Stimulated activated CD4-positive, alpha-beta T cell treated with anti-CD3 and anti-CD28 coated beads, Interleukin-4, amount 100 ng/mL, for 48 hours (primary cell): Measurements from ENCODE around the gene FZD7.

Experiments used
- DNase-seq, 2 donors: peaks; one replicate each; pipeline ENCODE4 v3.0.0-alpha.2; 2020; ENCODE audit warnings: low read depth in 2 of 2

The FZD7 gene

DNA sequence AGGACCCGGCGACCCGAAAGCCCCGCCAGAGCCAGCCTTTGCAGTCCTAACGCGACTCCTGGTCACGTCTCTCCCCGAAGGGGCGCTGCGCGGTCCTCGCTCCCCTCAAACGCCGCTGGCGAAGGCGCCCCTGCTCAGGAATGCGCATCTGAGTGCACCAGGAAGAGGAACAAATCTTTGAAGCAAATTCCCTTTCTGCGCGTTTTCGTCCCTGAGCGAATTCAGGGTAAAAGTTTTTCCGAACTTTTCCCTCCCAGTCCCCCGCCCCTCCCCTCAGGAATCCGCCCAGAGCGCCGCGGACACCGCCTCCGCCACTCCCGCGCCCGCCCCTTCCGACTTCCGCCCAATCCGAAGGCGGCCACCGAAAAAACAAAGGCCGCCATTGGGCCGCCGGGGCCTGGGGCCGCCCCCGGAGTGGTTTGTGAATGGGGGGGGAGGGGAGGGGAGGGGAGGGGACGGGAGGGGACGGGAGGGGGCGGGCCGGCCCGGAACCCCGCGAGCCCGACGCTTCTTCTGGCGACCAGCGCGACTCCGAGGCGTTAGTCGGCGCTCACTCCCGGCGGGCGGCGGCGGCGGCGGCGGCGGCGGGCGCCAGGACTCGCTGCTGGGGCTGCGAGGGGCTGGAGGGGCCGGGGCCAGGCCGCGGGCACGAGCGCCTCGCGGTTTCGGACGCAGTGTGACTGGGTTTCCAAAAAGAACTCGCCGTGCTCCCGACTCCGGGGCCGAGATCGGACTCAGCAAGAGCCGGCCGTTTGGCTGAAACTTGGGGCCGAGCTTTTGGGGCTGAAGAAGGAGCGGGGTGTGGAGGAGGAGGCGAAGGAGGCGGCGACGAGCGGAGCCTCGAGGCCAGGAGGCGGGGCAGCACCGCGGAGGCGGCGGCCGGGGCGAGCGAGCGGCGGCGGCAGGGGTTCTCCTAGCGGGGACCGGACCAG, at the start of gene FZD7:
Gene FZD7, plus strand, starts transcription at position 539 of the 932 bp plus-strand sequence. CDS start 793 bp downstream, outside the sequence.
- peak; percentile 69 to 85 for DNase-seq

DNA sequence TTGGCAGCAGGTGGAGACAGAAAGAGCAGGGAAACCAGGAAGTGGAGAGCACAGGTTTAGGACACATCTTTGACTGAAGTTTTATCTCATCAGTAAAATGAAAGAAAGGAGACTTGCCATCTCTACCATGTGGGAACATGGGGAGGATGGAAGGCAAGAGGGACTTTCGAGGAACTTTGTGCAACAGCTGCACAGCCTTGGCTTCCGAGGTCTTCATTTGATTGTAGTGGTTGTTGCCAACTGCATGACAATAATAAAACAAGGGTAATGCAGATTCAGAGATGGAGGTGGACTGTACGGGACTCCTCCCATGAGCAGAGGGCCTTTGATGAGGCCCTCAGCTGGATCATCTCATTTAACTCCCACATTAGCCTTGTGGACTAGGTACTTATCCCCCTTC, 49.3 kb upstream of the FZD7 start:
- no peak for DNase-seq

DNA sequence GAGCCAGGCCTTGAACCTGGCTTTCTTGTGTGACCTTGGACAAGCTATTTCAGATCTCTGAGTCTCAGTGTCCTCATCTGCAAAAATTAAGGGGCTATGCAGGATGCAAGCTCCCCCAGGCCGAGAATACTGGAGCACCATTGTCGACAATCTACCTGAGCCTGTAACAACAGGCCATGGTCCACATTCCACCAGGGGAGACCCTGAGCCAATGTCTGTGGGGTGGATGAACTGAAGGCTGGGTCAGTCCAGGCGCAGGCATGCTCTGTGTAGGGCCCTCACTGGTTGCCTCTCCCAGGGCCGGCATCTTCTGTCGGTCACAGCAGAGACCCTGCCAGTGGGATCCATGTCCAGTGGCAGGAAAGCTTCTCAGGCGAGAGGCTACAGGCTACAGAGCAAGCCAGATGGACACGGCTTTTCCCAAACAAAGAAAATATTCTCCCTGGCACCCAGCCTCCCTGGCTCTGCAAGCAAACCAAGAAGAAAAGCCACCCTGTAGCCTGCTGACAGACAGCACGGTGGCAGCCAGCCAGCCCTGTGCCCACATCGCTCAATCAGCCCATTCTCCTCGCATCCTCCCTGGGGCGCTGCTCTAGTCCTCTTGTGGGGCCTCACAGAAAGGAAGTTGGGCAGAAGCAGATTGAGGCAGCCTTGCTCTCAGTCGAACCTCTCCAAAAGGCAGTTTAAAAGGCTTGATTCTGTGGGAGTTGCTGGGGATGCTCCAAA, 48.7 kb upstream of the FZD7 start:
- no peak for DNase-seq

DNA sequence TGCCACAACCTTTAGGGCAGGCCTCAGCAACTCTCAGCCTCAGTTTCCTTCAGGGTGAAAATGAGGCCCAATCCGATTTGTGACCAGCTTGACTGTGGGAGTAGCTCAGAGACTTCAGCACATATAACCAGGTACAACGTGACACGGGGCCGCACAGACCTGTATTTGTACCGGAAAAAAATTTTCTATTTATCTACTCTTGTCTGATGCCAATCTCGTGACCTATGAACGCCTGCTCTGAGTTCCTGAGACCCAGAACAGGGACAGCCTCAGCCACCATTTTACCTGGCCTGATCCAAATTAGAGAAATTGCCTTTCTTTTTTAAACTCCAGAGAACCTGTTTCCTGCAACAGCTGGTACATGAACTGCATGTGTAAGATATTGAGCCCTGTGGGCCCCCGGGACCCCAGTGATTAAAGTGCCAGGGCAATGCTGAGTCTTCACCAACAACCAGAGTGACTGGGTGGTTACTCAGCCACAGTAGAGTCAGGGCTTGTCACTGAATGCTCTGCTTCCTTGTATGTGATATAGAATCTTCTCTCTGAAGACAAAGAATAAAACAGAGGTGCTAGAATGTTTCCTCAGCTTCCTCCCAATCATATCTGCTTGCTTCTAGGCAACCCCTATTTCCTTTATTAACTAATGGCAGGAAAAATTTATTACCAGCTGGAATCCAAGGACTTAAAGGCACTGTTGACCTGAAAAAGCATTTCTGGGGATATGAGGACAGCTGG, 47.8 kb upstream of the FZD7 start:
- no peak for DNase-seq

DNA sequence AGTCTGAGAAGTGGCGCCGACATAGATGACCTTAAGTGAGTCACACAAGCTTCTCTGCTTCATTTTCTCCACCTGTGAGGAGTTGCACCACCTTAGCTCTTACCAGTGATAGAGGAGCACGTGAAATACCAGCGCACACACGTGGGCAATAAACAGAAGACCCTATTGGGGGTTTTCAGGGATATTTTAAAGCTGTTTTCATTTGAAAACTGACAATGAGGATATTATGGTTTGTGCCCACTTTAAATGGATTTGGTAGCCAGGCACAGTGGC, 47.3 kb upstream of the FZD7 start:
- no peak for DNase-seq

DNA sequence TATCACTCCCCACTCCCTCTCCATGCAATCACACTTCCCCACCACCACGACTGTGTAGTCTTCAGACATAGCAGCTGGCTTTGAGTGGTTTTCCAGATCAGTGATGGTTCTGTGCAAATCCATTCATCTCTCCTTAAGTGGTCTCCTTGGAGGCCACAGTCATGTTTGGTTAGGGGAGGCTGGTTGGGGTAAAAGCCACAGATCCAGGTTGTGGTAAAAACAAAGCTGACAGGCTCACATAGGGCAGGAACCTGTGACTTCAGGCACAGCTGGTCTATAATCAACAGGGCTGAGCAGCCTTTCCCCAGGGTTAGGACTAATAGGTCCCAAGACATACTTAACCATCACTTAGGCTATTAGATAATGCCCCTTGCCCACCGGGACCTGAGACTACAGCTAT, 46.2 kb upstream of the FZD7 start:
- no peak for DNase-seq

DNA sequence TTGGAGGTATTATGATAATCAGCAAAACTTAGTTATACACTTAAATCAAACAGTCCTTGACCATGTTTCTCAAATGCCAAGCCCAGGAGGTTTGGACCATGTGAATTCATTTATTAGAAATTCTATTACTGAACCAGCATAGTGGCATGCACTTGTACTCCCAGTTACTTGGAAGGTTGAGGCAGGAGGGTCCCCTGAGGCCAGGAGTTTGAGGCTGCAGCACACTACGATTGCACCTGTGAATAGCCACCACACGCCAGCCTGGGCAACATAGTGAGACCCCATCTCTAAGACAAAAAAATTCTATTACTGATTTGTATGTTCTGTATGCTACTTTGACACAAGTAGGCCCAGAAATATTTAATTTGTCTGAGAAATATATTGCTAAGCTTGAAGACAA, 43.6 kb upstream of the FZD7 start:
- DNase-seq, result no peak

DNA sequence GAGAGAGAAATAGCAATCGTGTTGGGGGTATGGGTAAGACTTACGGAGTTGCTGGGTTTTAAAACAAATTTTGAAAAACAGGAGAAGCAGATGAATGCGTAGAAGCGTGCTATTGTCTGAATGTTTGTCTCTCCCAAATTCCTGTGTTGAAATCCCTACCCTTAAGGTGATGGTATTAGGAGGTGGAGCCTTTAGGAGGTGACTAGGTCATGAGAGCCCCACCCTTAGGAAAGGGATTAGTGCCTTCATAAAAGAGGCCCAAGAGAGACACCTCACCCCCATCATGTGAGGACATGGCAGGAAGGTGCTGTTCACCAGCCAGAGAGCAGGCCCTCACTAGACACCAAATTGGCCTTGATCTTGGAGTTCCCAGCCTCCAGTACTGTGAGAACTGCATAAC, 40.7 kb upstream of the FZD7 start:
- DNase-seq, result no peak

DNA sequence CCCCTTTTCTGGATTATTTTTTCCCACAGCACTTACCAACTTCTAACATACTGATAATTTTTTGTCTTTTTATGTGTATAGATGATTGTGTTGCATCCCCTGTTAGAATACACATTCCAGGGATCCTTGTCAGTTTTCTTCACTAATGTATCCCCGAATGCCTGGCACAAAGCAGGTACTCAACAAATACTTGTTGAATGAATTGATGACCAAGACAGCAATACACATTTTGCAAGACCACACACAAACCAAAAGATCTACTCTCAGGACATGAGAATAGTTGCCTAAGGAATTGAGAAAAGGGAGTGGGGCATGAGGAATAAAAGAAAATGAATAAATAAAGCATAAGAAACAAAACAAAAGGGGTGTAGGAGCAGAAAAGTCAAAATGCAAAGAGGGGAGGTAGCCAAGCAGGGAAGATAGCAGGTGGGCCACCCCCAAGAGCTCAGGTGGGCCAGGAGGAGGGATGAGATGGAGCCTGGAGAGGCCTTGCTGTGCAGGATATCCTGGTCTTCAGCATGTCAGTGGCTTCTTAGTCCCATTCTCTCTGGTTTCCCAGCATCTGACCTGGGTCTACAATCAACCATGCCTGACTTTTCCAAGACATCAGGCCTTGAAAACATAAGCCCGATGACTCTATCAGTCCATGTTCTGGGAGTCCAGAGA, 38.5 kb upstream of the FZD7 start:
- no peak for DNase-seq

DNA sequence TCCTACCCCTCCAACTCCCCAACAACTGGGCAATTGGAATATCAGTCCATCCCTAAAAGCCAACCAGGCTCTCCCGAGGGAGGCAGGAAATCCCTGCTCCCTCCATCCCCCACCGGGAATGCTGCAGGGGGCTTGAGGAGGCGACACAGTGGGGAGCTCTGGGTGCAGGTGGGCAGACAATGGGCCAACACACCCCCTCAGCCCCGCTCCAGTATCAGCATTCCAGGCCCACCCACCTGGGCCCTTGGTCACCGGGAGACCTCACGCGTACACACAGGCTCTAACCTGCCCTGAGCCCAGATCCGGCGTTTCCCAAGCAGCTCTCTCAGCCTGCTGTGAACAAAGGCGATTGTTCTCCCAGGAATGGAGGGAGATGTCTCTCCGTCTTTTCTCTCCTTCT, 37.6 kb upstream of the FZD7 start:
- no peak for DNase-seq

DNA sequence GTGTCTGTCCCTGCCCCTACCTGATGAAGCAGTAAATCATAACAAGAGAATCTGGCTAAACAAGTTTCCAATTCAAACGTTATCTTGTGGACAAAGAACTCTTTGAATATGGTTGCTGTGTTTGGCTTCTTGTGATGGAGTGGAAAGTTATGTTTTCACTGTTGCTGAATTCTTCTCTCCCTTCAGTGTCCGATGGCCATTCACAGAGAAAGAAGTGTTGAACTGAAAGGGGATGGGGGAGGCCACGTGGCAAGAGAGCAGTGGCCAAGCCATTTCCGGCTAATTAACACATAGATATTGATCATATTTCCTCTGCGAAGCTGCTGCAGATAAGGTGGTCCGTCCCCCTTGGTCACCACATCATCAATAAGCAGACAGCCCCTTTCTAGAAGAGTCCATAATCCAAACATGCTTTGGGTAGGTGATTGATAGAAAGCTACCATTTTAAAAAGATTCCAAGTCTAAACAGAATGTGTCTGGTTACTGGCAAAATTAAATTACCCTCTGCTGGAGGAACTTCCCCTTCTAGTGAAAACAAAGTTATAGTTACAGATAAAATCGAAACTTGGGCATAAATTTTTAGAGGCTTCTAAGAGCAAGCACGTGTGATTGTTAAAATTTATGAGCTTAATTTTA, 36.9 kb upstream of the FZD7 start:
- DNase-seq, result no peak

DNA sequence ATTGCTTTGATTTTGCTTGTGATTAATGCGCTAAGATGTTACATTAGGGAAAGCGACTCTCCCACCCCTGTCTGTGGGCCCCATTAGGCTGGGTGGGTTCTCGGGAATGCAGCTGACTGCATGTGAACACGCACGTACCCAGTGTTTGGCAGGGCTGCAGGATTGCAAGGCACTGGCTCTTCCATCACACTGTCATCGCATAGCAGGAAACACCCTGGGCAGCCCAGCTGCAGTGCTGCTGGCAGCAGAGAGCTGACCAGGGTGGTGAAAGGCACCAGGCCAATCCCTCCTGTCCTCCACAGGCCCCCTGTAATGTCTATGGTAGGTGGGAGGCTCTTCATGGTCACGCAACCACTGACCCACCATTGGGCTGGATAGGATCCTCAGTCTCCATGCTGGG, 34.4 kb upstream of the FZD7 start:
- DNase-seq, result no peak

DNA sequence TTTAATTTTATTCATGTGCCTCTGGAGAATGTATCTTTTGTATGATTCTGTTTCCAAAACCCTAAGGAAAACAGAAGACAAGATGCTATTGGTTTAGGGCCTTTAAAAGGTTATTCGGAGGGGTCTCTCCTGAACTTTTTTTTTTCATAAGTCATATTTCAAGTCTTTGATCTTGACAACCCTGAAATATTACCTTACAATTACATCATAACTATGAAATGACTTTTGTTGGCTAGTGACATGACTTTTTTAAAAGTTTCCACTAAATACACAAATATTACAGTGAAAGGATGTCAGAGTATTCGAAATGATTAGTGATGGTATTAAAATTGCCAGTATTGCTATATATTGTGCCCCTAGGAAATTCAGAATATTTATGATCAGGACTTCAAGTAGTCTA, 31.8 kb upstream of the FZD7 start:
- no peak for DNase-seq

DNA sequence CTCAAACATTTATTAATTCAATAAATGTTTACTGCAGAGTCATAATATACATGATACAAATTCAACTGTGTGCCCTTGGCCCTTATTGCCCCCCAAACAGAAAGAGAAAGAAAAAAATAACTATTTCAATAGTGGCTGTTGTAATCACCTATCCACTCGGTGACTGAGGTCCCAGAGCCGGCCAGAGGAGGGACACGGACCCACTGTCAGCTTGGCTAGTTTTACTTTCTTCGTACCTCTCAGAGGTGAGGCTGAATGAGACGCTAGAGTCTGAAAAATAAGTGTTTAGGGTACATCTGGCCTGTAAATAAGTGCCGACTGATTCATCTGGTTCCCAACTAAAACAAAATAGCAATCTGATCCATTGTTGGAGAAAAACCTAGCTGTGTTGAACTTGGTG, 31.3 kb upstream of the FZD7 start:
- no peak for DNase-seq

DNA sequence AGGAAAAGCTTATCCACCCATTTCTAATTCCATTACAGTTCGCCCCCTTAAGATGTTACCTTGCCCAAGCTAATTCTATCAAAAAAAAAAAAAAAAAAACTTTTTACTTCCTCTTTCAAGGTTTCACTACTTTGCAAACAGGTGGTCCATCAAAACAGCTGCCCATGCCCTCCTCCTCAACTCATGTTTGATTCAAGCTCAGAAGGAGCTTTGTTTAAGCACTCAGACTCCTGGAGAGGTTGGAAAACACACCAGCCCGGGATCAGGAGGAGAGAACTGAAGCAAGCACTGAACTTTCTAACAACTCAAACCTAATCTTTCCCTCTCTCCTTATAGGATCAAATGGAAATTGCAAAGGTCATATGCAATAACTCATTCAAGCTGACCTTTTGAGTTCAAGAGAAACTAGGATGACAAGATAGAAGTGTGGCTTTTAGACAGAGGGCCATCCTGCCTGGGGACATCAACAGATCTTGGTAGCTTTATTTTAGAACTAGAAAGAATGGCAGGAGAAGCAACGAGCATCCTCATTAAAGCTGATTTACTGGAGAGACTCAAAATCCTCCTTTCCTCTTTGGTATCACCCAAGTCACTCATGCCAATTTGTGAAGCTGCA, 28.3 kb upstream of the FZD7 start:
- no peak for DNase-seq

DNA sequence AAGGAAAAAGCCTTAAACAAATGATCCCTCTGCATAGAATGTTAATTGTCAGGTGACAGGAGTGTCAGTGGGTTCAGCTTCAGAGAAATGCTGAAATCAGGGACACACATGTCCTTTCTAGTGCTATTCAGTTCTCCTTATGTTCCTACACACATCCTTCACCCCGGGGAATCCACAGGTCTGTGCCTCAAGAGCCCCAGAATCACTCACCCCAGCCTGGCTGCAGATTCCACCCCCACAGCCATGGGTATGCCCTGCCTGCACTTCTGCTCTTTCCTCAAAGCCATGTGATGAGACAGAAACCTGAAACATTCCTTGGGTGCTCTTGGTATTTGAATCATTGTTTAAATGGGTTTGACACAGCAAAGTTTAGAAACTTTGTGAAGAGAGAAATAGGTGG, 27.4 kb upstream of the FZD7 start:
- no peak for DNase-seq

DNA sequence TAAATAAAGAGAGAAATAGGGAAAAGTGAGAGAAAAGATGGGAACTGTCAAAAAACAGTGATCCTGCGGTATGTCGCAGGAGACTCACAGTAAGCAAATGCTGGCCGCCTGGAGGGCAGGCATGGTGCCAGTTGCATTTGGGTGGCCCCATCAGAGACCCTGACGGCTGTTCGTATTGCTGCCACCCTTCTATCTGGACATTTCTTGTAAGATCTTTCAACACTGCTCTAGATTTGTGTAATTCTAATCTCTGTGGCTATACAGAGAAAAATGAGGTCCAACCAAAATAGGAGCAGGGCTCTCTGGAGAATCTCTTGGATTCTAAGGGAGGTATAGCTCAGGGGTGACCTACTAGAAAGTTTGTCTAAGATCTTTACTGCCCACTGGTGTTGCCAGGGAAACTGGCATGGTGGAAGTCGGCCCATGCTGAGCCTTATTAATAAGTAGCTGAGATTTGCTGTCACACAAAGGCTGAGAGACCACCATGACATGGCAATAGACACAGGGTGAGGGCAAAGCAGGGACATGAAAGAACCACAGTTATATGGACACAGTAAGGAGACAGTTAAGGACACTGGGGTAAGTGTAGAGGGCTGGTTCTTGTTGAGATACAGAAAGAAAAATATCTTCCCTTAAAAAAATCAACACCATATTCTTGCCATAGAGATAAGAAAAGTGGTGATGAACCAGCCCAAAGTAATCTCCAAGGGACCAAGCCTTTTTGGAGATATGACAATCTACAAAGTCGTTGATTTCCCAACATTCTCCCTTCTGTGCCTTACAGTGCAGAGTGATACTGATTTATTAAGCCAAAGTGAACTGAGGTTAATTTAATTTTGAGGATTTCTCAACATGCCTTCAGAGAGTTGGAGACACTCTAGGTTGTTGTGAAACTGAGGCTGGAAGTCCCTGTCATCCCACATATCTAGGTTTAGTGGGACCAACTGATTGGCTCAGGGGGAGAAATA, 26.4 kb upstream of the FZD7 start:
- DNase-seq, result no peak

DNA sequence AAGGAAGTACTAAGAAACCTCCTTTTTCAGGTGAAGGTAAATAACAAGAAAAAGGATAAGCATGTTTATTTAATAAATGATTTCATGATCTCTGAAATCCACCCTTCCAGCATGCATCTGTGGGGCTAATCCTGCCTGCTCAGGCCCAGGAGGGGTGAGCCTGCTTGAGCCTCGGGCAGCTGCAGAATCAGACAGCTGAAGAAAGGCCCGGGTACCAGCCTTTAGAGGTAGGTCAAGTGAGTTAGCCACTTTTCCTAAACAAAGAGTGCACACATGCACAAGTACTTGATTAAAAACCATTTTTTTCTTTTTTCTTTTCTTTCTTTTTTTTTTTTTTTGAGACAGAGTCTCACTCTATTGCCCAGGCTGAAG, 25.7 kb upstream of the FZD7 start:
- DNase-seq, result no peak

DNA sequence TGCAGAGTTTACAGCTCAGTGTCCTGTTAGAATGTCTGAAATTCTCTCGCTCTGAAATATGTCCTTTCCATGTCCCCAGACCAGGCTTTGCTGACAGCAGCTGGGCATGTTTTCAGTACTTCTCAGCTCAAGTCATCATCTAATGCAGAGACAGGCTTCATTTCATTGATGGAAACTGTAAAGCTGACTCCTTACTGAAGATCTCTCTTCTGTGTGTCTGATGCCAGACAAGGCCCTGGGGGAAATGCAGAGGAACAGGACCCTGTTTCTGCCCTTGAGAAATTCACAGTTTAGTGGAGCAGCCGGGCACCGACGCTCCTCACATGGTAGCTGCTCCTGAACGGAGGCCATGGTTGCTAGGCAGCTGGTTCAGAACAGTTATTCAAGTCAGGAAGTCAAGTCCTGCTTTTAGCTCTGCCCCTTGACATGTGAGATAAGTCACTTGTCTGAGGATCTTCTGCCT, 24.6 kb upstream of the FZD7 start:
- no peak for DNase-seq

DNA sequence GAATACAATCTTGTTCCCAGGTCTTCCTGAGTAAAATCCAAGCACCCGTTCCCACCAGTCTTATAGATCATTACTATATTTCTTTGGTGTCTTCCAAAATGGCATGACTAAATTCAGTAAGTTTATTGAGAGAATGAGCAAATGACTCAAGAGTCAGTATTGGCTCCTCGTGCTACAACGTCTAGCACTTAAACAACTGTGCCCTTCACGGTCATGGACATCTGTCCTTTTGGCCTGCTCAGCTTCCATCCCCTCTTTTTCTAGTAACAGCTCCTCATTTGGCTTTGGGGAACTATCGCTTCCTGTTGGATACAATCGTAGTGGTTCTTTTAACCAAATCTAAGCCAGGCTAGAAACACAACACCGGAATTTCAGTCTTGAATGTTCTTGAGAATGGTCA, 24.1 kb upstream of the FZD7 start:
- no peak for DNase-seq
